ENCODE measurements around the gene NUP210L. TPM values are rescaled to one million over a fixed set of nuclear protein-coding genes. Genes with fewer than 3 reads are reported as not detected.
"Not testable (repeated sequence)": the region's sequence is repeated elsewhere in the genome, so short reads cannot be mapped to it uniquely, and the experiment has no call there.

The NUP210L gene
- total RNA-seq, 5 donors from 2014 or later (not counting 1 experiment from before 2014, with no cell fraction given) = 0.10 to 0.35 (median 0.18) TPM

- ATAC-seq (replicated peaks in 1 of 4) (no peak), DNase-seq (no peak)
- H3K4me1 ChIP-seq (ENCODE audit: control insufficient read depth in 1 of 2, extremely low read depth in 1 of 2, insufficient read depth in 2 of 2, low read length in 2 of 2) = peaks cover 2 to 18% of the 10 kb centered on the region in 2 experiments
- H3K9me3 ChIP-seq = no peaks in the 10 kb centered on the region
- Mint-ChIP-seq H3K27ac (peak overlapping the region; percentile 12 to 50), H3K27me3 (peaks cover 9 to 13% of the 10 kb centered on the region in 2 donors), H3K4me1 (peaks cover 23 to 29% (median 25%) of the 10 kb centered on the region in 3 donors), H3K4me3 (peak overlapping the region; percentile 54 to 69 (median 55)), H3K36me3 (peaks cover under 1% of the 10 kb centered on the region), H3K9me3 (no peaks in the 10 kb centered on the region)
- H3K27me3 ChIP-seq (replicated peaks in 1 of 2; ENCODE audit: control insufficient read depth in 2 of 2, extremely low read depth in 1 of 2, insufficient read depth in 2 of 2, low read length in 1 of 2) = peaks cover 0 to 7% of the 10 kb centered on the region in 2 experiments
- ChIA-PET CTCF (interaction anchor here (0.6 to 2.2 kb wide), 5 partner anchors 8 to 193 kb away, joined by 3 to 14 read pairs (median 3); partner anchors contain the start of gene JTB (in 1 of the 2)), POLR2A (interaction anchor here (0.6 to 0.7 kb wide), 2 partner anchors 8 to 22 kb away, joined by 3 read pairs; partner anchors contain the start of genes JTB (in 1 of the 2) and SLC39A1 (in 1 of the 2))
- no peaks in the 10 kb centered on the region for H3K36me3 ChIP-seq (ENCODE audit: control insufficient read depth in 2 of 2, extremely low read depth in 1 of 2, insufficient read depth in 1 of 2, low read length in 1 of 2)
- H3K4me3 ChIP-seq (ENCODE audit: control insufficient read depth in 1 of 2, extremely low read depth in 1 of 2, low read length in 1 of 2) = no peak overlapping the region
- no peak overlapping the region for H3K27ac ChIP-seq (ENCODE audit: low read length)
- WGBS (ENCODE audit: insufficient coverage) = 85% methylated on average over 5 of the region's 7 CpGs
Observed at GRCh38 chr1:153985341-153985912, 169.4 kb downstream of the NUP210L start.

GRCh38 chr1:153984123-153984894 lies 170.6 kb downstream of the NUP210L start:
- H3K36me3 Mint-ChIP-seq = no peaks in the 10 kb centered on the region
- H3K27me3 Mint-ChIP-seq = peaks cover 9 to 13% of the 10 kb centered on the region in 2 donors
- H3K9me3 Mint-ChIP-seq = no peaks in the 10 kb centered on the region
- no peaks in the 10 kb centered on the region for H3K9me3 ChIP-seq
- peaks cover 2 to 12% of the 10 kb centered on the region in 2 experiments for H3K4me1 ChIP-seq (ENCODE audit: control insufficient read depth in 1 of 2, extremely low read depth in 1 of 2, insufficient read depth in 2 of 2, low read length in 2 of 2)
- no peak overlapping the region for H3K27ac Mint-ChIP-seq
- ATAC-seq (replicated peaks in 1 of 4) (no peak), DNase-seq (no peak)
- H3K36me3 ChIP-seq (ENCODE audit: control insufficient read depth in 2 of 2, extremely low read depth in 1 of 2, insufficient read depth in 1 of 2, low read length in 1 of 2) = no peaks in the 10 kb centered on the region
- H3K4me1 Mint-ChIP-seq = peaks cover 19 to 22% (median 19%) of the 10 kb centered on the region in 3 donors
- no peak overlapping the region for H3K4me3 Mint-ChIP-seq
- peaks cover 0 to 7% of the 10 kb centered on the region in 2 experiments for H3K27me3 ChIP-seq (replicated peaks in 1 of 2; ENCODE audit: control insufficient read depth in 2 of 2, extremely low read depth in 1 of 2, insufficient read depth in 2 of 2, low read length in 1 of 2)
- no peak overlapping the region for H3K4me3 ChIP-seq (ENCODE audit: control insufficient read depth in 1 of 2, extremely low read depth in 1 of 2, low read length in 1 of 2)
- no peak overlapping the region for H3K27ac ChIP-seq (ENCODE audit: low read length)
- WGBS (ENCODE audit: insufficient coverage) = 100% methylated on average over 2 of the region's 6 CpGs
- ChIA-PET POLR2A (interaction anchor here in 1 of 2 donors (0.6 kb wide), 2 partner anchors 8 to 21 kb away, joined by 3 read pairs; partner anchors contain the start of gene SLC39A1), CTCF (interaction anchor here in 1 of 2 donors (1.3 kb wide), 1 partner anchor 161 kb away, joined by 3 read pairs; no protein-coding TSS in a partner anchor)

- DNase-seq; H3K4me3 ChIP-seq (ENCODE audit: control insufficient read depth in 1 of 2, extremely low read depth in 1 of 2, low read length in 1 of 2); ATAC-seq (replicated peaks in 1 of 4); H3K4me3 Mint-ChIP-seq; H3K27ac Mint-ChIP-seq; H3K9me3 Mint-ChIP-seq; H3K27ac ChIP-seq (ENCODE audit: low read length); H3K36me3 ChIP-seq (ENCODE audit: control insufficient read depth in 2 of 2, extremely low read depth in 1 of 2, insufficient read depth in 1 of 2, low read length in 1 of 2); H3K27me3 ChIP-seq (replicated peaks in 1 of 2; ENCODE audit: control insufficient read depth in 2 of 2, extremely low read depth in 1 of 2, insufficient read depth in 2 of 2, low read length in 1 of 2); CTCF ChIA-PET; H3K9me3 ChIP-seq; H3K36me3 Mint-ChIP-seq: not testable (repeated sequence)
- Mint-ChIP-seq H3K27me3 (peaks cover 9 to 13% of the 10 kb centered on the region in 2 donors), H3K4me1 (peaks cover 26 to 33% (median 29%) of the 10 kb centered on the region in 3 donors)
- POLR2A ChIA-PET = interaction anchor here in 1 of 2 donors (0.6 kb wide), 1 partner anchor 89 kb away, joined by 7 read pairs; no protein-coding TSS in a partner anchor
- peaks cover 7 to 18% of the 10 kb centered on the region in 2 experiments for H3K4me1 ChIP-seq (ENCODE audit: control insufficient read depth in 1 of 2, extremely low read depth in 1 of 2, insufficient read depth in 2 of 2, low read length in 2 of 2)
- WGBS (ENCODE audit: insufficient coverage) = no CpG with 5 or more reads among the region's 2 CpGs
Observed at GRCh38 chr1:153981735-153982134, 173.1 kb downstream of the NUP210L start.

- H3K27ac Mint-ChIP-seq = peak overlapping the region in 1 of 2 donors; percentile 43
- CTCF ChIA-PET = interaction anchor here in 1 of 2 donors (3.4 kb wide), 1 partner anchor 8 kb away, joined by 14 read pairs; the partner anchor contains the start of gene RAB13
- not testable (repeated sequence) for ATAC-seq (replicated peaks in 1 of 4)
Observed at GRCh38 chr1:153979091-153979490, 175.8 kb downstream of the NUP210L start.

GRCh38 chr1:153978274-153978909 lies 176.5 kb downstream of the NUP210L start:
- ATAC-seq (replicated peaks in 1 of 4) (no peak), DNase-seq (no peak)
- 57% methylated on average over 8 of the region's 9 CpGs for WGBS (ENCODE audit: insufficient coverage)
- Mint-ChIP-seq H3K4me3 (peak overlapping the region; percentile 92 to 97 (median 97)), H3K4me1 (peaks cover 33 to 36% (median 34%) of the 10 kb centered on the region in 3 donors), H3K36me3 (peaks cover 15% of the 10 kb centered on the region), H3K9me3 (no peaks in the 10 kb centered on the region), H3K27ac (peak overlapping the region; percentile 92 to 98), H3K27me3 (no peaks in the 10 kb centered on the region)
- CTCF ChIA-PET = interaction anchor here in 1 of 2 donors (0.6 to 3.4 kb wide), 7 partner anchors 8 to 32 kb away, joined by 3 to 23 read pairs (median 8); partner anchors contain the start of genes CREB3L4, DENND4B, RAB13 and RPS27
- POLR2A ChIA-PET = interaction anchor here (0.6 to 2.9 kb wide), 6 partner anchors 11 to 344 kb away, joined by 3 to 20 read pairs (median 7); partner anchors contain the start of genes CHTOP (in 1 of the 2), CREB3L4 (in 1 of the 2) and RPS27 (in 1 of the 2)
- H3K4me3 ChIP-seq (ENCODE audit: control insufficient read depth in 1 of 2, extremely low read depth in 1 of 2, low read length in 1 of 2) = peak overlapping the region; percentile 93 to 96
- H3K27ac ChIP-seq (ENCODE audit: low read length) = peak overlapping the region; percentile 68
- H3K27me3 ChIP-seq (replicated peaks in 1 of 2; ENCODE audit: control insufficient read depth in 2 of 2, extremely low read depth in 1 of 2, insufficient read depth in 2 of 2, low read length in 1 of 2) = no peaks in the 10 kb centered on the region
- H3K9me3 ChIP-seq = no peaks in the 10 kb centered on the region
- peaks cover 8 to 25% of the 10 kb centered on the region in 2 donors for H3K36me3 ChIP-seq (ENCODE audit: control insufficient read depth in 2 of 2, extremely low read depth in 1 of 2, insufficient read depth in 1 of 2, low read length in 1 of 2)
- peaks cover 15 to 28% of the 10 kb centered on the region in 2 experiments for H3K4me1 ChIP-seq (ENCODE audit: control insufficient read depth in 1 of 2, extremely low read depth in 1 of 2, insufficient read depth in 2 of 2, low read length in 2 of 2)

More at GRCh38 chr1:153979091-153979490, 175.8 kb downstream of the NUP210L start:
- Mint-ChIP-seq H3K4me1 (peaks cover 32 to 33% (median 33%) of the 10 kb centered on the region in 3 donors), H3K4me3 (peak overlapping the region; percentile 92 to 97 (median 97)), H3K36me3 (peaks cover 12% of the 10 kb centered on the region)
- not testable (repeated sequence) for H3K9me3 ChIP-seq; H3K9me3 Mint-ChIP-seq; DNase-seq; H3K27ac ChIP-seq (ENCODE audit: low read length); H3K4me3 ChIP-seq (ENCODE audit: control insufficient read depth in 1 of 2, extremely low read depth in 1 of 2, low read length in 1 of 2); H3K27me3 ChIP-seq (replicated peaks in 1 of 2; ENCODE audit: control insufficient read depth in 2 of 2, extremely low read depth in 1 of 2, insufficient read depth in 2 of 2, low read length in 1 of 2); H3K27me3 Mint-ChIP-seq
- WGBS (ENCODE audit: insufficient coverage) = 100% methylated on average over 6 of the region's 12 CpGs
- H3K36me3 ChIP-seq (ENCODE audit: control insufficient read depth in 2 of 2, extremely low read depth in 1 of 2, insufficient read depth in 1 of 2, low read length in 1 of 2) = peaks cover under 1 to 18% of the 10 kb centered on the region in 2 donors
- POLR2A ChIA-PET = interaction anchor here in 1 of 2 donors (1.7 kb wide), 1 partner anchor 11 kb away, joined by 6 read pairs; no protein-coding TSS in a partner anchor
- H3K4me1 ChIP-seq (ENCODE audit: control insufficient read depth in 1 of 2, extremely low read depth in 1 of 2, insufficient read depth in 2 of 2, low read length in 2 of 2) = peaks cover 15 to 28% of the 10 kb centered on the region in 2 experiments

All from T-cell (primary cell).